Tibial artery (tissue), 4 donors: ENCODE measurements around the gene INTS2.

Experiments
- DNase-seq, 2 donors: peaks; one replicate each; pipeline ENCODE4 v3.0.0-alpha.2; 2019
- H3K27ac ChIP-seq, 2 donors: fragments of 200-600 bp; sonication (generic) in 1 of 2; 1 replicate in 1 of 2; 2 replicates in 1 of 2; pipeline ENCODE4 v1.5.1; 2018 to 2019; ENCODE audit warnings: mild to moderate bottlenecking in 1 of 2
- H3K27me3 ChIP-seq, 2 donors: fragments of 200-600 bp; sonication (generic) in 1 of 2; one replicate each; pipeline versions ENCODE4 v1.5.1 to v1.6.0; 2016 to 2019
- H3K36me3 ChIP-seq, 3 donors: fragments of 200-600 bp; sonication (generic) in 2 of 3; one replicate each; pipeline ENCODE4 v1.5.1; 2016 to 2019; ENCODE audit warnings: mild to moderate bottlenecking in 2 of 3
- H3K4me1 ChIP-seq, 4 donors: fragments of 200-600 bp; sonication (generic) in 2 of 4; 1 replicate in 3 of 4; 2 replicates in 1 of 4; pipeline ENCODE4 v1.5.1; 2016 to 2019
- H3K4me3 ChIP-seq, 2 donors: fragments of 200-600 bp; sonication (generic) in 1 of 2; 1 replicate in 1 of 2; 2 replicates in 1 of 2; pipeline ENCODE4 v1.5.1; 2018 to 2019; ENCODE audit warnings: mild to moderate bottlenecking in 2 of 2
- H3K9me3 ChIP-seq, 3 donors: fragments of 200-600 bp; sonication (generic) in 1 of 3; one replicate each; pipeline ENCODE4 v1.5.1; 2016 to 2019
- CTCF ChIP-seq, 2 experiments: fragments of 200-600 bp in 1 of 2; fragments of 450-650 bp in 1 of 2; IDR thresholded peaks; one replicate each; pipeline ENCODE4 v1.5.1; 2017 to 2019; ENCODE audit warnings: antibody characterized with exemption in 2 of 2, mild to moderate bottlenecking in 1 of 2, moderate library complexity in 1 of 2
- intact Hi-C: fragments of 100-400 bp; cut with DNase I; formaldehyde crosslinking; loops from one replicate; pipeline ENCODE4 v1.15.0; 2023; ENCODE audit warnings: low total_unique reads

INTS2 gene

GRCh38 chr17:61967729-61968128 is 39.9 kb upstream of the INTS2 start:
- no peaks in the 10 kb centered on the region for H3K4me1 ChIP-seq
- no peaks in the 10 kb centered on the region for H3K9me3 ChIP-seq
- H3K4me3 ChIP-seq, result no peak overlapping the region
- peaks cover 72 to 93% (median 78%) of the 10 kb centered on the region in 3 donors for H3K36me3 ChIP-seq
- H3K27ac ChIP-seq, result no peak overlapping the region
- TF ChIP-seq CTCF (IDR thresholded peaks at IDR 0.05), result no peak
- DNase-seq, result no peak
- intact Hi-C loops, result no loop called here
- no peaks in the 10 kb centered on the region for H3K27me3 ChIP-seq

GRCh38 chr17:61966191-61966590 is 38.4 kb upstream of the INTS2 start:
- H3K27ac ChIP-seq, result no peak overlapping the region
- no peak overlapping the region for H3K4me3 ChIP-seq
- intact Hi-C loops, result no loop called here
- H3K9me3 ChIP-seq, result no peaks in the 10 kb centered on the region
- peaks cover 77 to 93% (median 77%) of the 10 kb centered on the region in 3 donors for H3K36me3 ChIP-seq
- no peaks in the 10 kb centered on the region for H3K4me1 ChIP-seq
- no peaks in the 10 kb centered on the region for H3K27me3 ChIP-seq
- no peak for TF ChIP-seq CTCF (IDR thresholded peaks at IDR 0.05)
- DNase-seq, result no peak

- H3K9me3 ChIP-seq, result no peaks in the 10 kb centered on the region
- H3K36me3 ChIP-seq, result peaks cover 81 to 94% (median 82%) of the 10 kb centered on the region in 3 donors
- no peaks in the 10 kb centered on the region for H3K27me3 ChIP-seq
- intact Hi-C loops, result loop anchor here (10.0 kb wide), 1 partner anchor 79 kb away; no protein-coding TSS in a partner anchor
- no peak overlapping the region for H3K4me3 ChIP-seq
- TF ChIP-seq CTCF (IDR thresholded peaks at IDR 0.05), result no peak
- no peak for DNase-seq
- H3K27ac ChIP-seq, result no peak overlapping the region
- no peaks in the 10 kb centered on the region for H3K4me1 ChIP-seq
Observed at GRCh38 chr17:61955619-61956018, 27.8 kb upstream of the INTS2 start.

- H3K27me3 ChIP-seq, result no peaks in the 10 kb centered on the region
- no peaks in the 10 kb centered on the region for H3K4me1 ChIP-seq
- intact Hi-C loops, result no loop called here
- H3K36me3 ChIP-seq, result peaks cover 75 to 85% (median 79%) of the 10 kb centered on the region in 3 donors
- H3K4me3 ChIP-seq, result no peak overlapping the region
- no peak for TF ChIP-seq CTCF (IDR thresholded peaks at IDR 0.05)
- no peaks in the 10 kb centered on the region for H3K9me3 ChIP-seq
- DNase-seq, result no peak
- no peak overlapping the region for H3K27ac ChIP-seq
Observed at GRCh38 chr17:61947367-61948078, 19.7 kb upstream of the INTS2 start.

GRCh38 chr17:61946359-61946758 is 18.6 kb upstream of the INTS2 start:
- no peaks in the 10 kb centered on the region for H3K4me1 ChIP-seq
- H3K4me3 ChIP-seq, result no peak overlapping the region
- no peaks in the 10 kb centered on the region for H3K27me3 ChIP-seq
- H3K36me3 ChIP-seq, result peaks cover 67 to 76% (median 67%) of the 10 kb centered on the region in 3 donors
- no peak overlapping the region for H3K27ac ChIP-seq
- intact Hi-C loops, result no loop called here
- TF ChIP-seq CTCF (IDR thresholded peaks at IDR 0.05), result no peak
- H3K9me3 ChIP-seq, result no peaks in the 10 kb centered on the region
- DNase-seq, result no peak
